ENCODE data around the gene PCDH9. TPM values are rescaled to one million over a fixed set of nuclear protein-coding genes. Genes with fewer than 3 reads are reported as not detected.

PCDH9 gene
- total and polyA plus RNA-seq, 7 experiments from 2014 or later: 0.08 to 1.3 (median 0.21) TPM

- ATAC-seq: no peak
- Histone ChIP-seq H3K4me1 (ENCODE audit: control insufficient read depth in 2 of 2, insufficient read depth in 2 of 2, low read length in 2 of 2) (no peaks in the 10 kb centered on the region), H3K9me3 (ENCODE audit: control insufficient read depth in 2 of 3, low read length in 3 of 3) (no peaks in the 10 kb centered on the region), H3K27me3 (ENCODE audit: control insufficient read depth in 2 of 2, insufficient read depth in 2 of 2, low read length in 2 of 2) (no peaks in the 10 kb centered on the region), H3K36me3 (ENCODE audit: control insufficient read depth in 2 of 3, insufficient read depth in 3 of 3, low read length in 3 of 3) (no peaks in the 10 kb centered on the region), H3K4me3 (ENCODE audit: low read length) (no peak overlapping the region), H3K27ac (ENCODE audit: low read depth, low read length) (no peak overlapping the region)
- intact Hi-C loops (cut with micrococcal nuclease): no loop called here
- no peak for DNase-seq
- Mint-ChIP-seq H3K4me3 (no peak overlapping the region), H3K4me1 (no peaks in the 10 kb centered on the region), H3K9me3 (peaks cover 0 to 9% (median 0%) of the 10 kb centered on the region in 11 donors), H3K36me3 (no peaks in the 10 kb centered on the region), H3K27ac (no peak overlapping the region), H3K27me3 (no peaks in the 10 kb centered on the region)
- ChIA-PET CTCF (no interaction called here), POLR2A (no interaction called here)
These were observed 881.1 kb downstream of the PCDH9 start for GRCh38 chr13:66348745-66349690.

GRCh38 chr13:66347486-66348117 lies 882.5 kb downstream of the PCDH9 start:
- Histone ChIP-seq H3K27me3 (ENCODE audit: control insufficient read depth in 2 of 2, insufficient read depth in 2 of 2, low read length in 2 of 2) (no peaks in the 10 kb centered on the region), H3K4me1 (ENCODE audit: control insufficient read depth in 2 of 2, insufficient read depth in 2 of 2, low read length in 2 of 2) (no peaks in the 10 kb centered on the region), H3K27ac (ENCODE audit: low read depth, low read length) (no peak overlapping the region), H3K9me3 (ENCODE audit: control insufficient read depth in 2 of 3, low read length in 3 of 3) (no peaks in the 10 kb centered on the region), H3K36me3 (ENCODE audit: control insufficient read depth in 2 of 3, insufficient read depth in 3 of 3, low read length in 3 of 3) (no peaks in the 10 kb centered on the region), H3K4me3 (ENCODE audit: low read length) (no peak overlapping the region)
- intact Hi-C loops (cut with micrococcal nuclease): no loop called here
- ChIA-PET POLR2A (no interaction called here), CTCF (no interaction called here)
- Mint-ChIP-seq H3K36me3 (no peaks in the 10 kb centered on the region), H3K9me3 (peaks cover 0 to 11% (median 0%) of the 10 kb centered on the region in 11 donors), H3K4me1 (no peaks in the 10 kb centered on the region), H3K27ac (no peak overlapping the region), H3K27me3 (no peaks in the 10 kb centered on the region), H3K4me3 (no peak overlapping the region)
- ATAC-seq (no peak), DNase-seq (no peak)

- intact Hi-C loops (cut with micrococcal nuclease): no loop called here
- no peaks in the 10 kb centered on the region for H3K27me3 Mint-ChIP-seq
- no peak for ATAC-seq
- H3K36me3 ChIP-seq (ENCODE audit: control insufficient read depth in 2 of 3, insufficient read depth in 3 of 3, low read length in 3 of 3): no peaks in the 10 kb centered on the region
- no peaks in the 10 kb centered on the region for H3K4me1 Mint-ChIP-seq
- CTCF ChIA-PET: no interaction called here
- H3K4me3 ChIP-seq (ENCODE audit: low read length): no peak overlapping the region
- no peak for DNase-seq
- H3K9me3 Mint-ChIP-seq: peaks cover 0 to 11% (median 0%) of the 10 kb centered on the region in 11 donors
- POLR2A ChIA-PET: no interaction called here
- no peaks in the 10 kb centered on the region for H3K9me3 ChIP-seq (ENCODE audit: control insufficient read depth in 2 of 3, low read length in 3 of 3)
- H3K36me3 Mint-ChIP-seq: no peaks in the 10 kb centered on the region
- H3K27ac Mint-ChIP-seq: no peak overlapping the region
- no peaks in the 10 kb centered on the region for H3K4me1 ChIP-seq (ENCODE audit: control insufficient read depth in 2 of 2, insufficient read depth in 2 of 2, low read length in 2 of 2)
- H3K4me3 Mint-ChIP-seq: no peak overlapping the region
- H3K27ac ChIP-seq (ENCODE audit: low read depth, low read length): no peak overlapping the region
- no peaks in the 10 kb centered on the region for H3K27me3 ChIP-seq (ENCODE audit: control insufficient read depth in 2 of 2, insufficient read depth in 2 of 2, low read length in 2 of 2)
These were observed 884.2 kb downstream of the PCDH9 start for GRCh38 chr13:66345971-66346370.

DNA sequence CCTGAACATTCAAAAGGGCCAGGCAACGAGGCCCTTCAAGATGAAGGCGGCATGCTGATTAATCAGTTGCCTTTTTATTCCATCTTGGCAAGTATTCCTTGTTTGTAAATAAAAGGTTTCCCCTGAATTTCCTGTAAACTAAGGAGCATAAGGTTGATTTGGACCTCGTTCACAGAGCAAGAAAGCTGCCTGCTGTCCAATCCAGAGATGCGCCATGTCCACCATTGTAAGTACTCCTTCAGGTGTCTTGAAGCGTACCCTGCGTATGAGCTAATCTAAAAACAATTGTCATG lies 884.7 kb downstream of the PCDH9 start:
- Histone ChIP-seq H3K4me3 (ENCODE audit: low read length) (no peak overlapping the region), H3K27ac (ENCODE audit: low read depth, low read length) (no peak overlapping the region), H3K4me1 (ENCODE audit: control insufficient read depth in 2 of 2, insufficient read depth in 2 of 2, low read length in 2 of 2) (no peaks in the 10 kb centered on the region), H3K9me3 (ENCODE audit: control insufficient read depth in 2 of 3, low read length in 3 of 3) (no peaks in the 10 kb centered on the region), H3K36me3 (ENCODE audit: control insufficient read depth in 2 of 3, insufficient read depth in 3 of 3, low read length in 3 of 3) (no peaks in the 10 kb centered on the region), H3K27me3 (ENCODE audit: control insufficient read depth in 2 of 2, insufficient read depth in 2 of 2, low read length in 2 of 2) (no peaks in the 10 kb centered on the region)
- H3K4me1 Mint-ChIP-seq: no peaks in the 10 kb centered on the region
- H3K36me3 Mint-ChIP-seq: no peaks in the 10 kb centered on the region
- no peak for DNase-seq
- ATAC-seq: no peak
- ChIA-PET POLR2A (no interaction called here), CTCF (no interaction called here)
- H3K9me3 Mint-ChIP-seq: peaks cover 0 to 11% (median 0%) of the 10 kb centered on the region in 11 donors
- H3K27ac Mint-ChIP-seq: no peak overlapping the region
- H3K27me3 Mint-ChIP-seq: no peaks in the 10 kb centered on the region
- intact Hi-C loops (cut with micrococcal nuclease): no loop called here
- no peak overlapping the region for H3K4me3 Mint-ChIP-seq

- Histone ChIP-seq H3K27me3 (ENCODE audit: control insufficient read depth in 2 of 2, insufficient read depth in 2 of 2, low read length in 2 of 2) (no peaks in the 10 kb centered on the region), H3K4me3 (ENCODE audit: low read length) (no peak overlapping the region), H3K36me3 (ENCODE audit: control insufficient read depth in 2 of 3, insufficient read depth in 3 of 3, low read length in 3 of 3) (no peaks in the 10 kb centered on the region), H3K4me1 (ENCODE audit: control insufficient read depth in 2 of 2, insufficient read depth in 2 of 2, low read length in 2 of 2) (no peaks in the 10 kb centered on the region), H3K27ac (ENCODE audit: low read depth, low read length) (no peak overlapping the region), H3K9me3 (ENCODE audit: control insufficient read depth in 2 of 3, low read length in 3 of 3) (no peaks in the 10 kb centered on the region)
- ChIA-PET CTCF (no interaction called here), POLR2A (no interaction called here)
- Mint-ChIP-seq H3K36me3 (no peaks in the 10 kb centered on the region), H3K4me3 (no peak overlapping the region), H3K27me3 (no peaks in the 10 kb centered on the region), H3K9me3 (peaks cover 0 to 9% (median 0%) of the 10 kb centered on the region in 11 donors), H3K27ac (no peak overlapping the region), H3K4me1 (no peaks in the 10 kb centered on the region)
- ATAC-seq (no peak), DNase-seq (no peak)
- intact Hi-C loops (cut with micrococcal nuclease): no loop called here
These were observed 885.2 kb downstream of the PCDH9 start for GRCh38 chr13:66344805-66345517.

- no peaks in the 10 kb centered on the region for H3K4me1 ChIP-seq (ENCODE audit: control insufficient read depth in 2 of 2, insufficient read depth in 2 of 2, low read length in 2 of 2)
- peaks cover 0 to 9% (median 0%) of the 10 kb centered on the region in 11 donors for H3K9me3 Mint-ChIP-seq
- DNase-seq (no peak), ATAC-seq (no peak)
- H3K36me3 Mint-ChIP-seq: no peaks in the 10 kb centered on the region
- no peaks in the 10 kb centered on the region for H3K36me3 ChIP-seq (ENCODE audit: control insufficient read depth in 2 of 3, insufficient read depth in 3 of 3, low read length in 3 of 3)
- ChIA-PET POLR2A (no interaction called here), CTCF (no interaction called here)
- H3K27me3 Mint-ChIP-seq: no peaks in the 10 kb centered on the region
- no peak overlapping the region for H3K27ac Mint-ChIP-seq
- intact Hi-C loops (cut with micrococcal nuclease): no loop called here
- no peak overlapping the region for H3K27ac ChIP-seq (ENCODE audit: low read depth, low read length)
- no peak overlapping the region for H3K4me3 ChIP-seq (ENCODE audit: low read length)
- H3K4me1 Mint-ChIP-seq: no peaks in the 10 kb centered on the region
- no peak overlapping the region for H3K4me3 Mint-ChIP-seq
- no peaks in the 10 kb centered on the region for H3K27me3 ChIP-seq (ENCODE audit: control insufficient read depth in 2 of 2, insufficient read depth in 2 of 2, low read length in 2 of 2)
- H3K9me3 ChIP-seq (ENCODE audit: control insufficient read depth in 2 of 3, low read length in 3 of 3): no peaks in the 10 kb centered on the region
These were observed 886.8 kb downstream of the PCDH9 start for GRCh38 chr13:66343224-66343828.
